Measurements from ENCODE around the gene SPIRE1. TPM values are rescaled to one million over a fixed set of nuclear protein-coding genes. Genes with fewer than 3 reads are reported as not detected.
"Not testable (repeated sequence)": the region's sequence is repeated elsewhere in the genome, so short reads cannot be mapped to it uniquely, and the experiment has no call there.

The SPIRE1 gene
- total and polyA plus RNA-seq, 9 donors, result 7.9 to 30.2 (median 20.4) TPM

DNA sequence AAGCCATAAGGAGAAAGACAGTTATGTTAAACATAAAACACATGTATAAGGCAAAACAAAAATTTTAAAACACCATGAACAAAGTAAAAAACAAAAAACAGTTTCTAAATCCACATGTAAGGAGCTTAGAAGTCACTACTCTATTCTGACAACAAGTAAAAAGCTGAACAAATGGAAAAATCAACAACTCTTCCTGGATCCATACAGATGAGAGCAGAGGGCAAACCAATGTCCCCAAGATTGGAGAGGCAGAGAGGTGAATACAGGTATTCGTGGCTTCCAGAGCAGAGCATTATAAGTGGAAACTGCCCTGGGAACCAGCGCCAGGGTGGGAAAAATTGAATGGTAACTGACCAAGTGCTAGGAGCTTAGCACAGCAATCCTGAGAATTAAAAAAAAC lies 93.5 kb downstream of the SPIRE1 start:
- no peaks in the 10 kb centered on the region for H3K4me1 ChIP-seq (ENCODE audit: insufficient read depth)
- no peaks in the 10 kb centered on the region for H3K27me3 ChIP-seq
- no peak for DNase-seq
- no peak overlapping the region for H3K27ac ChIP-seq
- no peaks in the 10 kb centered on the region for H3K36me3 ChIP-seq
- 94 to 98% (median 94%) methylated on average over 2 of the region's 2 CpGs for WGBS, 3 donors
- TF ChIP-seq EP300 (IDR thresholded peaks at IDR 0.05) (no peak), POLR2A (IDR thresholded peaks at IDR 0.05) (no peak)
- TF ChIP-seq, protein P1, sequence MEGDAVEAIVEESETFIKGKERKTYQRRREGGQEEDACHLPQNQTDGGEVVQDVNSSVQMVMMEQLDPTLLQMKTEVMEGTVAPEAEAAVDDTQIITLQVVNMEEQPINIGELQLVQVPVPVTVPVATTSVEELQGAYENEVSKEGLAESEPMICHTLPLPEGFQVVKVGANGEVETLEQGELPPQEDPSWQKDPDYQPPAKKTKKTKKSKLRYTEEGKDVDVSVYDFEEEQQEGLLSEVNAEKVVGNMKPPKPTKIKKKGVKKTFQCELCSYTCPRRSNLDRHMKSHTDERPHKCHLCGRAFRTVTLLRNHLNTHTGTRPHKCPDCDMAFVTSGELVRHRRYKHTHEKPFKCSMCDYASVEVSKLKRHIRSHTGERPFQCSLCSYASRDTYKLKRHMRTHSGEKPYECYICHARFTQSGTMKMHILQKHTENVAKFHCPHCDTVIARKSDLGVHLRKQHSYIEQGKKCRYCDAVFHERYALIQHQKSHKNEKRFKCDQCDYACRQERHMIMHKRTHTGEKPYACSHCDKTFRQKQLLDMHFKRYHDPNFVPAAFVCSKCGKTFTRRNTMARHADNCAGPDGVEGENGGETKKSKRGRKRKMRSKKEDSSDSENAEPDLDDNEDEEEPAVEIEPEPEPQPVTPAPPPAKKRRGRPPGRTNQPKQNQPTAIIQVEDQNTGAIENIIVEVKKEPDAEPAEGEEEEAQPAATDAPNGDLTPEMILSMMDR (IDR thresholded peaks at IDR 0.05), result no peak
- intact Hi-C loops (cut with DNase I), result no loop called here
- H3K4me3 ChIP-seq, result no peak overlapping the region
- peaks cover 0 to 1% of the 10 kb centered on the region in 2 donors for H3K9me3 ChIP-seq

DNA sequence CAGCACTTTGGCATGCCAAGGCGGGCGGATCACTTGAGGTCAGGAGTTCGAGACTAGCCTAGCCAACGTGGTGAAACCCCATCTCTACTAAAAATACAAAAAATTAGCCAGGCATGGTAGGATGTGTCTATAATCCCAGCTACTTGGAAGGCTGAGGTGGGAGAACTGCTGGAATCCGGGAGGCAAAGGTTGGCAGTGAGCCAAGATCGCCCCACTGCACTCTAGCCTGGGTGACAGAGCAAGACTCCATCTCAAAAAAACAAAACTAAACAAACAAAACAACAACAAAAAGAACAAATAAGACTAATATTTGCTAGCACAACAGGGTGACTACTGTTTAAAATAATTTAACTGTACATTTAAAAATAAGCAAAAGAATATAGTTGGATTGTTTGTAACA lies 97.3 kb downstream of the SPIRE1 start:
- WGBS, 3 donors, result 74 to 81% (median 80%) methylated on average over 6 of the region's 6 CpGs
- DNase-seq, result not testable (repeated sequence)

DNA sequence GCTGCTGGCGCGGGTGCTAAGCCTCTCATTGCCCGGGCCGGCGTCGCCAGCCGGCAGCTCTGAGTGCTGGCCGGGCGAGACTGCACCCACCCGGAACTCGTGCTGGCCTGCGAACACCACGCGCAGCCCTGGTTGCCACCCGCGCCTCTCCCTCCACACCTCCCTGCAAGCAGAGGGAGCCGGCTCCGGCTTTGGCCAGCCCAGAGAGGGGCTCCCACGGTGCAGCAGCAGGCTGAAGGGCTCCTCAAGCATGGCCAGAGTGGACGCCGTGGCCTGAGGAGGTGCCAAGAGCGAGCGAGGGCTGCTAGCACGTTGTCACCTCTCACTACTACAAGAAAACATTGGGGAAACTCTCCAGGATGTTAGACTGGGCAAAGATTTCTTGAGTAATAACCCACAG lies 98.6 kb downstream of the SPIRE1 start:
- H3K27me3 ChIP-seq, result no peaks in the 10 kb centered on the region
- no peaks in the 10 kb centered on the region for H3K4me1 ChIP-seq (ENCODE audit: insufficient read depth)
- WGBS, 3 donors, result 94 to 99% (median 98%) methylated on average over 24 of the region's 24 CpGs
- no peak overlapping the region for H3K4me3 ChIP-seq
- no peak overlapping the region for H3K27ac ChIP-seq
- H3K36me3 ChIP-seq, result no peaks in the 10 kb centered on the region
- peaks cover 0 to 8% of the 10 kb centered on the region in 2 donors for H3K9me3 ChIP-seq
- intact Hi-C loops (cut with DNase I), result no loop called here
- no peak for DNase-seq
- TF ChIP-seq, protein P1 (IDR thresholded peaks at IDR 0.05), result no peak
- TF ChIP-seq POLR2A (IDR thresholded peaks at IDR 0.05) (no peak), EP300 (IDR thresholded peaks at IDR 0.05) (no peak)

More for the DNA sequence above, 97.3 kb downstream of the SPIRE1 start:
- H3K9me3 ChIP-seq; intact Hi-C loops (cut with DNase I); H3K36me3 ChIP-seq; H3K27me3 ChIP-seq; H3K4me3 ChIP-seq; H3K4me1 ChIP-seq (ENCODE audit: insufficient read depth); H3K27ac ChIP-seq: not testable (repeated sequence)

DNA sequence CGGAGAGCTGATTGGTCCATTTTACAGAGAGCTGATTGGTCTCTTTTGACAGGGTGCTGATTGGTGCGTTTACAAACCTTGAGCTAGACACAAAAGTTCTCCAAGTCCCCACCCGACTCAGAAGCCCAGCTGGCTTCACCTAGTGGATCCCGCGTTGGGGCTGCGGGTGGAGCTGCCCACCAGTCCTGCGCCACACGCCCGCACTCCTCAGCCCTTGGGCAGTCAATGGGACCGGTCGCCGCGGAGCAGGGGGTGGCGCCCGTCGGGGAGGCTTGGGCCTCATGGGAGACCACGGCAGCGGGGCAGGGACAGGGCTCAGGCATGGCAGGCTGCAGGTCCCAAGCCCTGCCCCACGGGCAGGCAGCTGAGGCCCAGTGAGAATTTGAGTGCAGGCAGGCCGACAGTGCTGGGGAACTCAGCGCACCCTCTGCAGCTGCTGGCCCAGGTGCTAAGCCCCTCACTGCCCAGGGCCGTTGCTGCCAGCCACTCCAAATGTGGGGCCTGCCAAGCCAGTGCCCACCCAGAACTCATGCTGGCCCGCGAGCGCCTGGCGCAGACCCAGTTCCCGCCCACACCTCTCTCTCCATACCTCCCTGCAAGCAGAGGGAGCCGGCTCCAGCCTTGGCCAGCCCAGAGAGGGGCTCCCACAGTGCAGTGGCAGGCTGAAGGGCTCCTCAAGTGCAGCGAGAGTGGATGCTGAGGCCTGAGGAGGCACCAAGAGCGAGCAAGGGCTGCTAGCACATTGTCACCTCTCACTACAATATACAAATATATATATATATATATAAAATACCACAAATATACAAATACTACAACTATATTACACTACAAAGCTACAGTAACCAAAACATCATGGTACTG lies 100.7 kb downstream of the SPIRE1 start:
- no peaks in the 10 kb centered on the region for H3K36me3 ChIP-seq
- H3K27me3 ChIP-seq, result no peaks in the 10 kb centered on the region
- TF ChIP-seq, protein P1 (IDR thresholded peaks at IDR 0.05), result no peak
- TF ChIP-seq POLR2A (IDR thresholded peaks at IDR 0.05), result no peak
- WGBS, 3 donors, result 97 to 99% (median 98%) methylated on average over 29 to 30 of the region's 30 CpGs
- no peak overlapping the region for H3K27ac ChIP-seq
- DNase-seq, result no peak
- H3K9me3 ChIP-seq, result peaks cover 0 to 8% of the 10 kb centered on the region in 2 donors
- no peak overlapping the region for H3K4me3 ChIP-seq
- intact Hi-C loops (cut with DNase I), result no loop called here
- no peaks in the 10 kb centered on the region for H3K4me1 ChIP-seq (ENCODE audit: insufficient read depth)

DNA sequence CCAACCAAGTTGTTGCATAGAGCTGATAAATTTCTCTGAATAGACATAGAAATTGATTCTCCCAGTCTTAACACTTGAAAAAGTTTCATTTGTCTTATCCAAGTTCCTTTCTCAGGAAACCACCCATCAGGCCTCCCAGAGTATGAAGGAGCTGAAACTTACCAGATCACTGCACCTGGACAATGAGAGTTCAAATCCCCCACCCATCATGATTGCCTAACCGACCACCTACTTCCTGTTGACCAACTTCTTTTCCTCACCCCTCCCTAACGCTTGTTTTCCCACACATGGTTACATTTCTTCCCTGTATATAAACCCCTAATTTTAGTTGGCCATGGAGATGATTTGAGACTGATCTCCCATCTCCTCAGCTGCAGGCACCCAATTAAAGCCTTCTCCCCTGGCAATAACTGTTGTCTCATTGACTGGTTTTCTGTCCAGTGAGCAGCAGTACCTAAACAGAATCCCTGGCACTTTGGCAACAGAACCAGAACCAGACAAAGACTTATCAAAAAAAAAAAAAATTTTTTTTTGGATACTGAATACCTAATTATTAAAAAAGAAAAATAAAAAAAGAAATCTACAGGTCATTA lies 103.0 kb downstream of the SPIRE1 start:
- DNase-seq, result no peak
- no peaks in the 10 kb centered on the region for H3K27me3 ChIP-seq
- no peaks in the 10 kb centered on the region for H3K36me3 ChIP-seq
- intact Hi-C loops (cut with DNase I), result no loop called here
- TF ChIP-seq POLR2A (IDR thresholded peaks at IDR 0.05) (no peak), EP300 (IDR thresholded peaks at IDR 0.05) (no peak)
- TF ChIP-seq, protein P1 (IDR thresholded peaks at IDR 0.05), result no peak
- H3K4me1 ChIP-seq (ENCODE audit: insufficient read depth), result peaks cover 1% of the 10 kb centered on the region
- H3K9me3 ChIP-seq, result peaks cover 0 to 8% of the 10 kb centered on the region in 2 donors
- WGBS, 3 donors, result 88 to 99% (median 91%) methylated on average over 2 of the region's 2 CpGs
- H3K4me3 ChIP-seq, result no peak overlapping the region
- H3K27ac ChIP-seq, result no peak overlapping the region

All from ovary (tissue), 9 donors.